Fibroblast of peridontal ligament (primary cell): Measurements from ENCODE around the gene ECM2.
A peak's percentile ranks its signal among the peaks of the same experiment; 100 is the strongest.

Source experiments
- DNase-seq: peaks from one replicate; pipeline ENCODE4 v3.0.0-alpha.2; 2010; ENCODE audit errors: extremely low read depth

ECM2 gene

GRCh38 chr9:92467041-92467440, 68.7 kb downstream of the ECM2 start:
- DNase-seq, result no peak

- peak; percentile 97 for DNase-seq
Measured at GRCh38 chr9:92463984-92464383, 71.8 kb downstream of the ECM2 start.

GRCh38 chr9:92463387-92463786, 72.4 kb downstream of the ECM2 start:
- no peak for DNase-seq

GRCh38 chr9:92457576-92457975, 78.2 kb downstream of the ECM2 start:
- DNase-seq, result no peak

- DNase-seq, result no peak
Measured at GRCh38 chr9:92455217-92455616, 80.6 kb downstream of the ECM2 start.

GRCh38 chr9:92446536-92446935, 89.3 kb downstream of the ECM2 start:
- peak; percentile 39 for DNase-seq
